K562 (cell line): ENCODE data around the gene EFNA5. TPM values are rescaled to one million over a fixed set of nuclear protein-coding genes. Genes with fewer than 3 reads are reported as not detected.

ENCODE experiments used
- ATAC-seq: fragments of 200-7000 bp; cut with Tn5 transposase; 3 replicates; pipeline ENCODE4 v1.9.1; 2020; ENCODE audit warnings: moderate library complexity
- BruUV-seq: library from RNA; stranded (reverse); fragments of 400-500 nt; replicated peaks from 2 replicates; lab custom pipeline; 2021; lab: Mats Ljungman, UMichigan
- CTCF ChIA-PET: fragments of 300-600 bp; formaldehyde crosslinking; extraction: SDS; loops from one replicate; lab custom pipeline; 2021; ENCODE audit warnings: low intra/inter-chr PET ratio; lab: Yijun Ruan, JAX
- POLR2A ChIA-PET: fragments of 300-600, 350-650 bp; sonication (Branson Sonifier 250); formaldehyde crosslinking; extraction: SDS; loops from one replicate; lab custom pipeline; 2021; ENCODE audit warnings: antibody characterized with exemption, inconsistent platforms; lab: Yijun Ruan, JAX
- DNase-seq, 4 experiments: peaks; one replicate each; pipeline versions ENCODE4 v3.0.0 to v3.0.0-alpha.2; 2011 to 2018; ENCODE audit warnings: low spot score in 3 of 4, mixed read lengths in 3 of 4; ENCODE audit errors: extremely low read depth in 1 of 4
- FAIRE-seq: peaks from 2 replicates; lab custom pipeline; 2011; peaks lifted over from hg19 to GRCh38; lab: Jason Lieb, UNC
- H2AFZ ChIP-seq: 2 replicates; pipeline ENCODE4 v1.6.0; 2011; ENCODE audit warnings: low read depth, low read length, control low read depth, inconsistent platforms
- H3K27ac ChIP-seq: fragments of 200-600 bp; 3 replicates; pipeline ENCODE4 v1.8.0; 2011; ENCODE audit warnings: low read depth, mild to moderate bottlenecking, control low read depth, inconsistent platforms, low read length, moderate library complexity, mixed read lengths; ENCODE audit errors: extremely low read depth
- H3K27me3 ChIP-seq, 2 experiments: fragments of 300-600 bp in 1 of 2; 2 replicates in 1 of 2; 3 replicates in 1 of 2; pipeline versions ENCODE4 v1.6.0 to v1.8.0; 2011; ENCODE audit warnings: inconsistent platforms in 2 of 2, low read length in 2 of 2, mild to moderate bottlenecking in 1 of 2, mixed read lengths in 1 of 2, moderate library complexity in 1 of 2; ENCODE audit not compliant: control insufficient read depth in 2 of 2, insufficient read depth in 2 of 2
- H3K36me3 ChIP-seq: fragments of 300-600 bp; 3 replicates; pipeline ENCODE4 v1.8.0; 2011; ENCODE audit warnings: mild to moderate bottlenecking, low read length, inconsistent platforms; ENCODE audit not compliant: control insufficient read depth, insufficient read depth
- H3K4me1 ChIP-seq, 2 experiments: fragments of 200-600 bp in 1 of 2; replicated peaks in 1 of 2; 2 replicates in 1 of 2; 3 replicates in 1 of 2; pipeline versions ENCODE4 v1.5.1 to v1.8.0; 2011; ENCODE audit warnings: inconsistent platforms in 2 of 2, low read length in 2 of 2, mild to moderate bottlenecking in 1 of 2, mixed read lengths in 1 of 2, moderate library complexity in 1 of 2; ENCODE audit not compliant: control insufficient read depth in 2 of 2, insufficient read depth in 2 of 2
- H3K4me2 ChIP-seq: 2 replicates; pipeline ENCODE4 v1.6.1; 2011; ENCODE audit warnings: low read length, control low read depth, inconsistent platforms, mixed read lengths; ENCODE audit not compliant: insufficient read depth
- H3K4me3 ChIP-seq: fragments of 200-600 bp; sonication (generic), shearing (Covaris generic); 2 replicates; pipeline ENCODE4 v1.5.1; 2016; ENCODE audit warnings: control low read depth, inconsistent platforms
- H3K79me2 ChIP-seq: fragments of 200-600 bp; 3 replicates; pipeline ENCODE4 v1.8.0; 2011; ENCODE audit warnings: low read length, inconsistent platforms; ENCODE audit not compliant: control insufficient read depth, insufficient read depth
- H3K9ac ChIP-seq, 2 experiments: 2 replicates each; pipeline versions ENCODE4 v1.6.0 to v1.6.1; 2011; ENCODE audit warnings: low read depth in 2 of 2, low read length in 2 of 2, control low read depth in 1 of 2, inconsistent platforms in 1 of 2, mild to moderate bottlenecking in 1 of 2, mixed read lengths in 1 of 2; ENCODE audit not compliant: insufficient read depth in 1 of 2
- H3K9me1 ChIP-seq: one replicate; pipeline ENCODE4 v1.6.0; 2011; ENCODE audit warnings: inconsistent platforms, mild to moderate bottlenecking, low read length, moderate library complexity; ENCODE audit not compliant: control insufficient read depth, insufficient read depth
- H3K9me3 ChIP-seq: replicated peaks from 2 replicates; pipeline ENCODE4 v1.5.1; 2011; ENCODE audit warnings: low read depth, low read length, inconsistent platforms; ENCODE audit not compliant: control insufficient read depth, insufficient read depth
- H4K20me1 ChIP-seq: replicated peaks from 2 replicates; pipeline ENCODE4 v1.6.1; 2011; ENCODE audit warnings: low read length, inconsistent platforms, mixed read lengths; ENCODE audit not compliant: control insufficient read depth, insufficient read depth
- ATF6 ChIP-seq: sonication (generic); formaldehyde crosslinking; IDR thresholded peaks from 2 replicates; pipeline ENCODE4 v1.4.0; 2020; ENCODE audit warnings: mild to moderate bottlenecking, missing genetic modification reagents
- HDAC2 ChIP-seq: fragments of 450-650 bp; IDR thresholded peaks from 2 replicates; pipeline ENCODE4 v1.6.1; 2016; ENCODE audit warnings: mild to moderate bottlenecking
- HINFP ChIP-seq: fragments of 450-650 bp; conservative IDR thresholded peaks from 2 replicates; pipeline ENCODE4 v1.6.1; 2016; ENCODE audit warnings: missing genetic modification characterization, low read depth, mild to moderate bottlenecking, control low read depth, missing compliant biosample characterization
- KLF16 ChIP-seq: IDR thresholded peaks from 2 replicates; pipeline ENCODE4 v1.6.1; 2016; ENCODE audit warnings: antibody characterized with exemption
- MXI1 ChIP-seq: IDR thresholded peaks from 2 replicates; pipeline ENCODE4 v1.6.1; 2011; ENCODE audit warnings: low read depth, mild to moderate bottlenecking, improper control_type of control experiment, low read length
- NCOA1 ChIP-seq: fragments of 450-650 bp; IDR thresholded peaks from 2 replicates; pipeline ENCODE4 v1.6.1; 2016; ENCODE audit warnings: low read depth
- RAD21 ChIP-seq, 2 experiments: fragments of 250-450 bp in 1 of 2; fragments of 450-650 bp in 1 of 2; sonication (Bioruptor Pico) in 1 of 2; formaldehyde crosslinking in 1 of 2; IDR thresholded peaks in 1 of 2; conservative IDR thresholded peaks in 1 of 2; 2 replicates each; pipeline versions ENCODE4 v1.4.0 to v1.8.0; 2020 to 2022; ENCODE audit warnings: mild to moderate bottlenecking in 2 of 2, moderate library complexity in 1 of 2
- RCOR1 ChIP-seq, 2 experiments: IDR thresholded peaks; 2 replicates each; pipeline ENCODE4 v1.6.1; 2012; ENCODE audit warnings: low read depth in 2 of 2, low read length in 2 of 2, borderline replicate concordance in 1 of 2, improper control_type of control experiment in 1 of 2
- TAF15 ChIP-seq: fragments of 200-400 bp; formaldehyde crosslinking; IDR thresholded peaks from 2 replicates; pipeline ENCODE4 v1.6.1; 2017; ENCODE audit warnings: mild to moderate bottlenecking, low read depth, low read length, moderate library complexity
- ZNF146 ChIP-seq: IDR thresholded peaks from one replicate; pipeline ENCODE4 v1.6.1; 2018; ENCODE audit warnings: missing compliant biosample characterization; ENCODE audit not compliant: unreplicated experiment
- ZNF592 ChIP-seq: fragments of 450-650 bp; IDR thresholded peaks from 2 replicates; pipeline ENCODE4 v1.6.1; 2017; ENCODE audit warnings: antibody characterized with exemption, mild to moderate bottlenecking
- ZNF77 ChIP-seq: fragments of 250-450 bp; sonication (Bioruptor Pico); IDR thresholded peaks from 2 replicates; pipeline ENCODE4 v1.5.0; 2020
- ZZZ3 ChIP-seq: fragments of 450-650 bp; IDR thresholded peaks from 2 replicates; pipeline ENCODE4 v1.6.1; 2016; ENCODE audit warnings: antibody characterized with exemption, mild to moderate bottlenecking, moderate library complexity
- WGBS: fragments of 100-300 bp; shearing (Covaris generic); methylation state at CpG from one replicate; pipeline ENCODE4 v1.1.6; 2016; ENCODE audit warnings: low coverage, mixed read lengths; ENCODE audit not compliant: insufficient coverage; ENCODE audit errors: missing lambda C conversion rate; 5-methylcytosine and 5-hydroxymethylcytosine counted together
- in situ Hi-C: fragments of 300-500 bp; cut with MboI; formaldehyde crosslinking; loops from 4 replicates; pipeline ENCODE4 v1.15.0; 2018; ENCODE audit warnings: inconsistent platforms, mixed read lengths
- intact Hi-C: fragments of 100-400 bp; cut with micrococcal nuclease; formaldehyde crosslinking; loops from 2 replicates; pipeline ENCODE4 v1.14.2; 2022
- polyA plus RNA-seq, 8 experiments: library from polyadenylated mRNA; depleted of rRNA in 4 of 8; stranded (reverse) in 5 of 8; unstranded in 3 of 8; fragments of >200 nt; fragmentation: Nextera tagmentation in 2 of 8; fragmentation: Illumina TruSeq in 1 of 8; extraction: Ambion mirVana in 2 of 8; extraction: Trizol in 1 of 8; gene quantifications; 2 replicates each; pipeline versions ENCODE4 v1.2.1 to v1.2.3, GENCODE V29; 2011 to 2014; ENCODE audit warnings: inconsistent platforms in 1 of 8, missing spikeins in 1 of 8
- total RNA-seq, 7 experiments: library from RNA; depleted of rRNA in 6 of 7; stranded (reverse); fragments of >200 nt in 6 of 7; fragmentation: Illumina TruSeq in 2 of 7; extraction: Trizol in 2 of 7; gene quantifications; 2 replicates each; pipeline versions ENCODE4 v1.2.1 to v1.2.3, GENCODE V29; 2011 to 2021; ENCODE audit warnings: low replicate concordance in 1 of 7

EFNA5 gene
- total and polyA plus RNA-seq, 9 of the 15 experiments (the other 6 are each of a cell fraction or from before 2014, with no cell fraction given): 0.20 TPM; not detected in 8

- TF ChIP-seq ZNF592 (no peak), RCOR1 (IDR thresholded peaks at IDR 0.05; ENCODE audit: borderline replicate concordance in 1 of 2, low read depth in 2 of 2, low read length in 2 of 2) (no peak), ZNF77 (CRISPR knock-in tag) (no peak), KLF16 (no peak), ZZZ3 (no peak)
Observed at GRCh38 chr5:107574287-107574686, 96.5 kb downstream of the EFNA5 start (continued).

GRCh38 chr5:107572715-107573368 is 97.9 kb downstream of the EFNA5 start:
- Histone ChIP-seq H4K20me1 (no peaks in the 10 kb centered on the region), H3K4me3 (no peak overlapping the region), H3K79me2 (no peaks in the 10 kb centered on the region), H3K9me1 (no peaks in the 10 kb centered on the region), H3K4me2 (no peak overlapping the region), H3K27me3 (no peaks in the 10 kb centered on the region), H3K36me3 (no peaks in the 10 kb centered on the region), H2AFZ (no peak overlapping the region), H3K9ac (no peak overlapping the region), H3K4me1 (no peaks in the 10 kb centered on the region), H3K9me3 (no peaks in the 10 kb centered on the region), H3K27ac (no peak overlapping the region)
- ChIA-PET CTCF (interaction anchor here (0.8 kb wide), 1 partner anchor 11 kb away, joined by 3 read pairs; no protein-coding TSS in a partner anchor), POLR2A (interaction anchor here (1.1 kb wide), 1 partner anchor 11 kb away, joined by 3 read pairs; no protein-coding TSS in a partner anchor)
- 0% methylated on average over 8 of the region's 8 CpGs for WGBS
- ATAC-seq (no peak), DNase-seq (no peak), FAIRE-seq (no peak)
- intact Hi-C loops (no loop called here), in situ Hi-C loops (no loop called here)
- no TSS peak for BruUV-seq
- TF ChIP-seq NCOA1: no peak
- TF ChIP-seq ZNF146 (CRISPR knock-in tag): no peak
- no peak for TF ChIP-seq ATF6 (CRISPR knock-in tag)
- no peak for TF ChIP-seq HDAC2
- no peak for TF ChIP-seq HINFP (tag)
- TF ChIP-seq TAF15: no peak
- TF ChIP-seq MXI1: no peak
- TF ChIP-seq RAD21 (CRISPR knock-in tag; conservative IDR thresholded peaks at IDR 0.05 in 1 of 2, IDR thresholded peaks at IDR 0.05 in 1 of 2): no peak
